Mesothelial cell of epicardium (in vitro differentiated cells): ENCODE measurements around the gene GPN1. TPM values are rescaled to one million over a fixed set of nuclear protein-coding genes. Genes with fewer than 3 reads are reported as not detected.
"Not testable (repeated sequence)": the region's sequence is repeated elsewhere in the genome, so short reads cannot be mapped to it uniquely, and the experiment has no call there.

Source experiments
- DNase-seq, 2 experiments: peaks; one replicate each; pipeline ENCODE4 v3.0.0; 2021; ENCODE audit warnings: low spot score in 2 of 2; ENCODE audit not compliant: unreplicated experiment in 2 of 2
- H3K27ac Mint-ChIP-seq: 2 replicates; pipeline ENCODE4 v1.8.0; 2021; ENCODE audit warnings: mixed read lengths
- H3K27me3 Mint-ChIP-seq: 2 replicates; pipeline ENCODE4 v1.8.0; 2021; ENCODE audit warnings: low read depth, mixed read lengths
- H3K36me3 Mint-ChIP-seq: 2 replicates; pipeline ENCODE4 v1.8.0; 2021; ENCODE audit warnings: mixed read lengths
- H3K4me1 Mint-ChIP-seq: 2 replicates; pipeline ENCODE4 v1.8.0; 2021; ENCODE audit warnings: mixed read lengths
- H3K4me3 Mint-ChIP-seq: 2 replicates; pipeline ENCODE4 v1.8.0; 2021; ENCODE audit warnings: mild to moderate bottlenecking, moderate library complexity, mixed read lengths
- H3K9me3 Mint-ChIP-seq: 2 replicates; pipeline ENCODE4 v1.8.0; 2021; ENCODE audit warnings: mixed read lengths
- CTCF ChIP-seq: fragments of 200-600 bp; sonication (generic); IDR thresholded peaks from one replicate; pipeline ENCODE4 v1.5.0; 2021; ENCODE audit warnings: antibody characterized with exemption; ENCODE audit not compliant: unreplicated experiment
- total RNA-seq: library from RNA; stranded (reverse); gene quantifications from 3 replicates; pipeline ENCODE4 v1.2.1, GENCODE V29; 2021

Gene GPN1
- total RNA-seq, 1 donor from 2014 or later = 32.4 TPM

GRCh38 chr2:27683390-27684071 lies 54.7 kb downstream of the GPN1 start:
- peak overlapping the region; percentile 89 for H3K27ac Mint-ChIP-seq
- H3K4me3 Mint-ChIP-seq = no peak overlapping the region
- no peaks in the 10 kb centered on the region for H3K27me3 Mint-ChIP-seq
- no peaks in the 10 kb centered on the region for H3K9me3 Mint-ChIP-seq
- H3K36me3 Mint-ChIP-seq = peaks cover 22% of the 10 kb centered on the region
- no peaks in the 10 kb centered on the region for H3K4me1 Mint-ChIP-seq
- DNase-seq = peak; percentile 60 to 84
- peak; percentile 99 for TF ChIP-seq CTCF

- H3K9me3 Mint-ChIP-seq = not testable (repeated sequence)
Measured at GRCh38 chr2:27685006-27685405, 56.2 kb downstream of the GPN1 start.

GRCh38 chr2:27685577-27685976 lies 56.7 kb downstream of the GPN1 start:
- Mint-ChIP-seq H3K36me3 (peaks cover 21% of the 10 kb centered on the region), H3K4me3 (no peak overlapping the region), H3K9me3 (no peaks in the 10 kb centered on the region), H3K27ac (no peak overlapping the region), H3K4me1 (no peaks in the 10 kb centered on the region), H3K27me3 (no peaks in the 10 kb centered on the region)
- no peak for TF ChIP-seq CTCF
- no peak for DNase-seq

More at GRCh38 chr2:27685006-27685405, 56.2 kb downstream of the GPN1 start:
- not testable (repeated sequence) for H3K4me3 Mint-ChIP-seq, H3K27me3 Mint-ChIP-seq, H3K4me1 Mint-ChIP-seq, DNase-seq, H3K27ac Mint-ChIP-seq
- H3K36me3 Mint-ChIP-seq = peaks cover 21% of the 10 kb centered on the region

GRCh38 chr2:27687232-27687631 lies 58.4 kb downstream of the GPN1 start:
- Mint-ChIP-seq H3K9me3 (no peaks in the 10 kb centered on the region), H3K4me1 (no peaks in the 10 kb centered on the region), H3K27me3 (no peaks in the 10 kb centered on the region), H3K4me3 (no peak overlapping the region), H3K27ac (no peak overlapping the region), H3K36me3 (peaks cover 20% of the 10 kb centered on the region)
- no peak for DNase-seq
- TF ChIP-seq CTCF = no peak

GRCh38 chr2:27689424-27689823 lies 60.6 kb downstream of the GPN1 start:
- DNase-seq = no peak
- no peaks in the 10 kb centered on the region for H3K9me3 Mint-ChIP-seq
- H3K27ac Mint-ChIP-seq = no peak overlapping the region
- H3K27me3 Mint-ChIP-seq = no peaks in the 10 kb centered on the region
- no peak overlapping the region for H3K4me3 Mint-ChIP-seq
- H3K4me1 Mint-ChIP-seq = no peaks in the 10 kb centered on the region
- peaks cover 26% of the 10 kb centered on the region for H3K36me3 Mint-ChIP-seq
- no peak for TF ChIP-seq CTCF

- Mint-ChIP-seq H3K36me3 (peaks cover 22% of the 10 kb centered on the region), H3K4me1 (no peaks in the 10 kb centered on the region), H3K27ac (no peak overlapping the region), H3K4me3 (no peak overlapping the region), H3K27me3 (no peaks in the 10 kb centered on the region), H3K9me3 (no peaks in the 10 kb centered on the region)
- no peak for TF ChIP-seq CTCF
- DNase-seq = no peak
Measured at GRCh38 chr2:27690052-27690451, 61.2 kb downstream of the GPN1 start.
